HG03354 (cell line): ENCODE data around the gene TMEM88.

Source experiments
- ATAC-seq: cut with Tn5 transposase; IDR thresholded peaks from one replicate; pipeline ENCODE4 v1.9.1; 2021; ENCODE audit warnings: mild to moderate bottlenecking; ENCODE audit not compliant: unreplicated experiment, poor library complexity, severe bottlenecking

TMEM88 gene

GRCh38 chr17:7882068-7882467 lies 27.2 kb downstream of the TMEM88 start:
- ATAC-seq, result no peak

GRCh38 chr17:7882629-7883028 lies 27.8 kb downstream of the TMEM88 start:
- no peak for ATAC-seq

- no peak for ATAC-seq
These were observed 29.0 kb downstream of the TMEM88 start for GRCh38 chr17:7883781-7884386.

GRCh38 chr17:7884581-7885366 lies 29.9 kb downstream of the TMEM88 start:
- ATAC-seq, result no peak

GRCh38 chr17:7885367-7886226 lies 30.7 kb downstream of the TMEM88 start:
- ATAC-seq, result peak; percentile 28

GRCh38 chr17:7886227-7887037 lies 31.6 kb downstream of the TMEM88 start:
- no peak for ATAC-seq

GRCh38 chr17:7887038-7887481 lies 32.2 kb downstream of the TMEM88 start:
- ATAC-seq, result no peak

- peak; percentile 47 for ATAC-seq
These were observed 32.8 kb downstream of the TMEM88 start for GRCh38 chr17:7887482-7888183.

- ATAC-seq, result no peak
These were observed 33.5 kb downstream of the TMEM88 start, which contains the start of gene CHD3 for GRCh38 chr17:7888184-7888920. CHD3 (plus strand) TSS chr17:7888789; CDS start chr17:7889001, 212 bp downstream.

GRCh38 chr17:7889166-7889955 lies 34.5 kb downstream of the TMEM88 start:
- no peak for ATAC-seq

GRCh38 chr17:7893187-7893880 lies 38.5 kb downstream of the TMEM88 start:
- ATAC-seq, result no peak

- ATAC-seq, result no peak
These were observed 39.4 kb downstream of the TMEM88 start for GRCh38 chr17:7894226-7894625.

GRCh38 chr17:7894866-7895265 lies 40.0 kb downstream of the TMEM88 start:
- ATAC-seq, result no peak

- no peak for ATAC-seq
These were observed 42.2 kb downstream of the TMEM88 start for GRCh38 chr17:7897090-7897489.

GRCh38 chr17:7897773-7898172 lies 42.9 kb downstream of the TMEM88 start:
- no peak for ATAC-seq

GRCh38 chr17:7903154-7904103 lies 48.6 kb downstream of the TMEM88 start:
- ATAC-seq, result no peak
